ENCODE measurements around the gene ZKSCAN5. TPM values are rescaled to one million over a fixed set of nuclear protein-coding genes. Genes with fewer than 3 reads are reported as not detected.

ZKSCAN5 gene
- total RNA-seq, 1 experiment from 2014 or later = 15.5 TPM

- no peak for TF ChIP-seq FOXP4 (CRISPR knock-in tag; IDR thresholded peaks at IDR 0.05)
- TF ChIP-seq AFF4 (CRISPR knock-in tag; IDR thresholded peaks at IDR 0.05; ENCODE audit: borderline replicate concordance) = no peak
- no peak for TF ChIP-seq ATF3 (CRISPR knock-in tag; conservative IDR thresholded peaks at IDR 0.05)
- TF ChIP-seq IRF2 (CRISPR knock-in tag; IDR thresholded peaks at IDR 0.05; ENCODE audit: borderline replicate concordance, low read depth) = no peak
- no peak for TF ChIP-seq ZNF232 (CRISPR knock-in tag; IDR thresholded peaks at IDR 0.05)
- no peak for TF ChIP-seq PRRX2 (CRISPR knock-in tag; IDR thresholded peaks at IDR 0.05)
- no peak for TF ChIP-seq MYBL2 (CRISPR knock-in tag; IDR thresholded peaks at IDR 0.05)
- no peak for TF ChIP-seq CDX4 (CRISPR knock-in tag; IDR thresholded peaks at IDR 0.05; ENCODE audit: borderline replicate concordance)
- no peak for TF ChIP-seq USF2 (CRISPR knock-in tag; IDR thresholded peaks at IDR 0.05)
- TF ChIP-seq NR1H2 (CRISPR knock-in tag; IDR thresholded peaks at IDR 0.05) = no peak
- TF ChIP-seq SOX15 (CRISPR knock-in tag; IDR thresholded peaks at IDR 0.05) = no peak
- no peak for TF ChIP-seq GRHL2 (CRISPR knock-in tag; IDR thresholded peaks at IDR 0.05; ENCODE audit: insufficient replicate concordance, severe bottlenecking)
- TF ChIP-seq MAX (CRISPR knock-in tag; IDR thresholded peaks at IDR 0.05) = no peak
- CTCF ChIA-PET = no interaction called here
- peaks cover 24% of the 10 kb centered on the region for H3K27me3 Mint-ChIP-seq (ENCODE audit: low read depth)
- peaks cover 47% of the 10 kb centered on the region for H3K9me3 Mint-ChIP-seq
- H3K4me1 Mint-ChIP-seq = no peaks in the 10 kb centered on the region
- ATAC-seq = no peak
- POLR2A ChIA-PET = interaction anchor here (0.7 kb wide), 1 partner anchor 475 kb away, joined by 3 read pairs; no protein-coding TSS in a partner anchor
- no peak for DNase-seq (ENCODE audit: low spot score)
- H3K4me3 Mint-ChIP-seq = no peak overlapping the region
- peaks cover 20% of the 10 kb centered on the region for H3K36me3 Mint-ChIP-seq
- no peak overlapping the region for H3K27ac Mint-ChIP-seq
These were observed 36.8 kb downstream of the ZKSCAN5 start for GRCh38 chr7:99541212-99541611.

GRCh38 chr7:99543081-99543671 is 38.7 kb downstream of the ZKSCAN5 start:
- POLR2A ChIA-PET = no interaction called here
- Mint-ChIP-seq H3K27ac (no peak overlapping the region), H3K27me3 (ENCODE audit: low read depth) (peaks cover 16% of the 10 kb centered on the region), H3K4me1 (no peaks in the 10 kb centered on the region), H3K36me3 (peaks cover 39% of the 10 kb centered on the region), H3K9me3 (peaks cover 54% of the 10 kb centered on the region), H3K4me3 (no peak overlapping the region)
- CTCF ChIA-PET = no interaction called here
- ATAC-seq (no peak), DNase-seq (ENCODE audit: low spot score) (no peak)
- TF ChIP-seq ZBTB21 (CRISPR knock-in tag; IDR thresholded peaks at IDR 0.05; ENCODE audit: borderline replicate concordance) (no peak), TEAD4 (CRISPR knock-in tag; IDR thresholded peaks at IDR 0.05) (no peak)
